Brain pericyte (primary cell): Measurements from ENCODE around the gene DENND2D.

Experiments used
- DNase-seq: peaks from one replicate; pipeline ENCODE4 v3.0.0-alpha.2; 2012; ENCODE audit warnings: low read depth, low spot score

Gene DENND2D

GRCh38 chr1:111199881-111200801 lies at the start of gene DENND2D:
DENND2D (minus strand) TSS chr1:111200646; CDS start chr1:111200459, 187 bp downstream.
- no peak for DNase-seq

GRCh38 chr1:111249960-111250359 lies 49.5 kb upstream of the DENND2D start:
- no peak for DNase-seq

- DNase-seq = no peak
Observed at GRCh38 chr1:111247125-111247838, 46.8 kb upstream of the DENND2D start.

GRCh38 chr1:111242805-111243523 lies 42.5 kb upstream of the DENND2D start:
- DNase-seq = no peak

GRCh38 chr1:111241797-111242196 lies 41.4 kb upstream of the DENND2D start:
- no peak for DNase-seq

- DNase-seq = no peak
Observed at GRCh38 chr1:111238056-111238795, 37.8 kb upstream of the DENND2D start.

- no peak for DNase-seq
Observed at GRCh38 chr1:111236806-111237205, 36.4 kb upstream of the DENND2D start.

- DNase-seq = no peak
Observed at GRCh38 chr1:111236379-111236778, 35.9 kb upstream of the DENND2D start.

- no peak for DNase-seq
Observed at GRCh38 chr1:111234866-111235265, 34.4 kb upstream of the DENND2D start.

- DNase-seq = no peak
Observed at GRCh38 chr1:111234258-111234657, 33.8 kb upstream of the DENND2D start.

- DNase-seq = no peak
Observed at GRCh38 chr1:111232134-111232533, 31.7 kb upstream of the DENND2D start.

GRCh38 chr1:111228748-111229126 lies 28.3 kb upstream of the DENND2D start:
- DNase-seq = no peak

GRCh38 chr1:111227851-111228747 lies 27.7 kb upstream of the DENND2D start:
- peak; percentile 82 for DNase-seq

- DNase-seq = no peak
Observed at GRCh38 chr1:111227434-111227833, 27.0 kb upstream of the DENND2D start, which contains the start of gene CHI3L2. CHI3L2 (plus strand) TSS chr1:111227713; CDS start chr1:111227730, 17 bp downstream.

- no peak for DNase-seq
Observed at GRCh38 chr1:111225717-111226400, 25.4 kb upstream of the DENND2D start.

- no peak for DNase-seq
Observed at GRCh38 chr1:111225091-111225490, 24.6 kb upstream of the DENND2D start.

- no peak for DNase-seq
Observed at GRCh38 chr1:111223126-111223685, 22.8 kb upstream of the DENND2D start.

GRCh38 chr1:111222308-111223125 lies 22.1 kb upstream of the DENND2D start:
- DNase-seq = no peak
